ENCODE measurements around the gene UBE2E2.

The UBE2E2 gene

DNA sequence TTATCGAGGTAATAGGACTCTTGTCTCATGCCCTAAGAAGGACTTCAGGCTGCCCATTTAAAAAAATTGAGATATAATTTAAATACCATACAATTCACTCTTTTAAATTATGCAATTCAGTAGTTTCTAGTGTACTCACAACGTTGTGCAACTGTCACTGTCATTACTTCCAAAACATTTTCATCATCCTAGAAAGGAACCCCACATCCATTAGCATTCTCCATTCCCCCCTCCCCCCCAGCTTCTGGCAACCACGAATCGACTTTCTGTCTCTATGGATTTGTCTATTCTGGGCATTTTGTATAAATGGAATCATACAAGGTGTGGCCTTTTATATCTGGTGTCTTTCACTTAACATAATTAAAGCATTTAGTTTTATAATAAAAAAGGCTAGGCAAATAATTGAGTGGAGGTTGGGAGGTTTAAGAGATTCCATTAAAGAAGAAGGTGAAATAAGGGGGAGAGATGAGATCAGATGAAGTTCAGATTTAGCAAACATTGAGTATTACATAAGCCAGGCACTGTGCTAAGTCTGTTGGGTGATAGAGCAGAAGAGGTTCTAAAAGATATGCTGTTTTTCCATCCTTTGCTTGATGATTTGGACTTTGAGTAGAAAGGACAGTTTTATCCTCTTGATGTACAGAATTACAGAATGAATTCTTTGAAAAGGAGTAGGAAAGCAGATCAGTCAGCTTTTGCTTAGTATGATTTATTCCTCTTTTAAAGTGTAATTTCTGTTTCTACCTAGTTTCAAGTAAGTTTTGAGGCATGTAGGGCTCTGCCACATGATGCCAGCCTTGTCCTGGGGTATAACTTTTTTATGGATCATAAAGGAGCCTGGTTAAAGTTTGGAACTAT lies 36.3 kb downstream of the UBE2E2 start:
- DNase-seq (ENCODE audit: low read depth in 1 of 2, low spot score in 1 of 2), result no peak

DNA sequence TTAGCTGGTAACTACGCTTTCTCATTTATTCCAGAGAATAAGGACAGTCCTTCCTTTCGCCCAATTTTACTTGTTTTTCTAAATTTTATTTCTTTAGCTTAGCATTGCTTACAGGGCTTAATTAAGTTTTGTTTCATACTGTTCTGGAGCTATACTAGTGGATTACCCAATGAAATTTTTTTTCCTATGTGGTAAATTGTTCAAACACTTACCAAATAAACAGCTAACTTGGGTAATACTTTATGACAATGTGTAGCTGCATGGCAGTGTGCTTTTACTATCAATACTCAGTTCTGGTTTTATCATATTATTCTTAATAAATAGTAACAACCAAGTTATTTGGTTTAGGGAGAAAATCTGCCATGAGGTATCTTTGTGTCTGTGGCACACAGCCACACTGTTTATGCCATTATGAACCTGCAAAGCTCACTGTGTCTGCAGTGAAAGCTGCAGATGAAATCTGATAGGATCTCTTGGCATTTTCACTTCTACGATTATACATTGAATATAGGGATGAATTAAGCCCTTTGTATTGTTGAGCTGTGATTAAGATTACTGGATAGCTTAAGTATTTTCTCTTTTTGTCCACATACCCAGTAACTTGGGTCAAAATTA lies 37.2 kb downstream of the UBE2E2 start:
- no peak for DNase-seq (ENCODE audit: low read depth in 1 of 2, low spot score in 1 of 2)

DNA sequence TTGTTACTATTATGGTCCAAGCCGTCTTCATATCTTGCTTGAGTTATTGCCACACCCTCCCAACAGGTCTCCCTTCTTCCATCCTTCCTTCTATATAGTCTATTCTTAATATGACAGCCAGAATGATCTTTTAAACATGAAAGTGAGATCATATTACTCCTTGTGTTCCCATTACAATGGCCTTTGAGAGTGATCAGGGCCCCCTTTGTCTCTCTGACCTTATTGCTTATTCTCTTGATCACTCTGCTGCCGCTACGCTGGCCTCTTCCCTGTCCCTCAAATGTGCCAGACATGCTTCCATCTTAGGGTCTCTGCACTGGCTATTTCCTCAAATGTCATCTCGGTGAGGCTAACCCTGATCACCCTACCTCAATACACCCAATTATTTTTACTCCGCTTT lies 38.1 kb downstream of the UBE2E2 start:
- no peak for DNase-seq (ENCODE audit: low read depth in 1 of 2, low spot score in 1 of 2)

DNA sequence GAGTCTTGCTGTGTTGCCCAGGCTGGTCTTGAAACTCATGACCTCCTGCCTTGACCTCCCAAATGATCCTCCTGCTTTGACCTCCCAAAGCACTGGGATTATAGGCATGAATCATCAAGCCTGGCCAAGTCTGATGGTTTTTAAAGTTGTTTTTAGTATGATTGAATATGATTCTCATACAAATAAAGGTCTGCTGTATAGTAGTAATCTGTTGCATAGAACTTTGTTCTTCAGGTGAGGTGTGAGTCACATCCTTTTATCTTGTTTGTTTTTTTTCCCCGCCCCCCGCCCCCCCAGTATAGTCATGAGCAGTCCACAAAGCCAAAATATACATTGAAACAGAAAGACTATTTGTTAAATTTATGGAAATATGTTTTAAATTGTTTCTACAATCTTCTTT lies 39.0 kb downstream of the UBE2E2 start:
- no peak for DNase-seq (ENCODE audit: low read depth in 1 of 2, low spot score in 1 of 2)

DNA sequence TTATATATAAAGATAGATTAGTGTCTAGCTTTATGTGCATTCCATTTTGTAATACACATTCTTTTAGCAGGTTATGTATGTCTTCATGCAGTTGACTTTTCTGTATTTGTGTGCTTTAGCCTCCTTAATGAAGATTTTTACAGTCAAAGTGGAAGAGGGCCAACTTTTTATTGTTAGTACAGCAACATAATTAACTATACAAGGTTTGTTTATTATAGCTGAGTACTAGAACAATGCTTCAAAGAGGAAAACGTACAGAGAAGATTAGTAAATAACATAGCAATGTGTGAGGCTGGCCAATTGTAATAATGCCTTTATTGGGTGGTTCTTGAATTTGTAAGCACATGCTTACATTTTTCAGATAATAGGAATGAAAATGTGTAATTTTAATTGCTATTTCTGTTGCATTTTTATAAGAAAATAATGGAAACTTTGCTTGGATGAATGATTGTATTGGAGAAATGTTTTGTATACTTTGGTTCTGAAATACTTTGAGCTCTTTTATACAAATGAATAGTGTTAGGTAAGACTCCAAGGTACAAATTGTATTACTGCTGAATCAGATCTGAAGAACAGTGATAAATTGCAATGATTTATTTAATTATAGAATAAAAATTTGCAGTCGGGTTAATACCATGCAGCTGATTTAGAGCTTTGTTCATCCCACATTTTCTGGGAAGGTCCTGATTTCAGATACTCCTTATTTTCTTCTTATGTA lies 41.4 kb downstream of the UBE2E2 start:
- DNase-seq (ENCODE audit: low read depth in 1 of 2, low spot score in 1 of 2), result no peak

DNA sequence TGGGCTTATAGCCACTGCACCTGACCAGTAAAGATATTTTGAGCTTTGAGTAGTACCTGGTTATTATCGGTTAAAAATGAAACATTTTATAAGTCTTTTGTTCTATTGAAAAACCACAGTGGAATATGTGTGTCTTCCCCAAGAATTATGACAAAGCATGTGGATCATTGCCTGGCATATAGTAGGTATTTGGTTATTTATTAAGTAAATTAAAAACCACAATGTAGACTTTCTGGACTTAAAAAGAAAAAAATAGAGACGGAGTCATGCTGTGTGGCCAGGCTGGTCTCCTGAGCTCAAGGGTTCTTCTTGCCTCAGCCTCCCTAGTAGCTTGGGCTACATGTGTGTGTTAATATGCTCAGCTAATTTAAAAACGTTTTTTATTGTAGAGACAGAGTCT lies 43.5 kb downstream of the UBE2E2 start:
- DNase-seq (ENCODE audit: low read depth in 1 of 2, low spot score in 1 of 2), result no peak

DNA sequence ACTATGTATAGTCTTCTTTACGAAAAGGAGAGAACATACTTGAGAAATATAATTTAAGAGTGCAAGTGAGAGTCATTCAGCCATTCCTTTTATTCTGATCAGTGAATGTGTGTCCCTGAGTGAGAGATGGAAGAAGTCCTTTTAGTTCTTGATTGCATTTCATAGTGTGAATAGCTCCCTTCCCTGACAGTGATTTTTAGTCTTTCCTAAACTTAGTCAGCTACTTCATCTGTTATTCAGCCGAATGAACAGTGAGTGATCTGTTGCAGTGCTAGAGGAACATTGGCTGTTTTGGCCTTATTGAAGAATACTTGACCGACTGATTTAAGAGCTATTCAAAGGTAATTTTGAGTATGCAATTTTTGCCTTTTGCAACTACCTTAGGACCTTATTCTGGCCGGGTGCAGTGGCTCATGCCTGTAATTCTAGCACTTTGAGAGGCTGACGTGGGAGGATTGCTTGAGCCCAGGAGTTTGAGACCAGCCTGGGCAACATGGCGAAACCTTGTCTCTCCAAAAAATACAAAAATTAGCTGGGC lies 45.5 kb downstream of the UBE2E2 start:
- no peak for DNase-seq (ENCODE audit: low read depth in 1 of 2, low spot score in 1 of 2)

DNA sequence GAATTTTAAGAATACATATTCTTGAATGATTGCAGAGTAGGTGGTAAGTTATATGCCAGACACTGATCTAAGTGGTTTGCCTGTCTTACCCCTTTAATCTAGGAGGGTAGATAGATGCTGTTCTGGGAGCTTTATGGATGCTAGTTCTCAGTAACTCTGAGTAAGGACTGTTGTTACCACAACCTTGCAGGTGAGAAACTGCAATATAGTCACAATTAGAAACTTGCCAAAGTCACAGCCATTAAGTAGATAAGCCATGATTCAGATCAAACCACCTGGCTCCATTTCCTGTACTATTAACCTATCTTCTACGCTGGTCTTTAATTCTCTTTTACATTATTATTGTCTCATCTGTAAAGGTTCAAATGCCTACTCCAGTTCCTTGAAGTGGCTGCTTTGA lies 46.8 kb downstream of the UBE2E2 start:
- no peak for DNase-seq (ENCODE audit: low read depth in 1 of 2, low spot score in 1 of 2)

DNA sequence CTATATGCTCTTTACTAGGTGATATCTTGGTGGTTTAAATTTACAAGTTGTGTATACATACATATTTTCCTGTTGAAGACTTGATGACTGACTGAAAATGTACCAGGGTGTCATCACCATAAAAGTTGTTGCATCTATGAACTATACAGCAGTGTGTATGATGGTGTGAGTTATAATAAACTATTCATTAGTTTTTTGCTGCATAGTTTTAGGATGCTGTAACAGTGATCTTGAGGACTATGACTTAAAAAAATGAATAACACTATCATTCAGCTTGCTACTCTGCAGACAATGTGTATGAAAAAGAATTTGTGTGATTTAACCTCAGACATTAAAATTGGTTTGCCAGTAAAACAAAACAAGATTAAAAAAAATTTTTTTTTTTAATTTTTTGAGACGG lies 49.0 kb downstream of the UBE2E2 start:
- no peak for DNase-seq (ENCODE audit: low read depth in 1 of 2, low spot score in 1 of 2)

DNA sequence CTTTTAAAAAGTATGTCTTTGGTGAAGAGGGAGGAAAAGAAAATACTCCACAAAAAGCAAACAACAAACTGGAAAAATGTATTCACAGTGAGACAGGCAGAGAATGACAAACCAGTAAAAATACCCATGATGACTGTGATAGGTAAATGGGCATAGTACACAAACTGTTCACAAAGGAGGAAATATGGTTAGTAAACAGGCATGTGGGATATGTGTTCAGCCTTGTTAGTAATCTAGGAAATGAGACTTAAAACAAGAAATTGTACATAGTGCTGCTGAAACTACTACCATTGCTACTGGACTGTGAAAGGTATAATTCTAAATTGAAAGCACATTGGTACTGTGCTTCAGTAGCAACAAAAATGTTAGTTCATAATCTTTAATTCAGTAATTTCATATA lies 50.1 kb downstream of the UBE2E2 start:
- no peak for DNase-seq (ENCODE audit: low read depth in 1 of 2, low spot score in 1 of 2)

DNA sequence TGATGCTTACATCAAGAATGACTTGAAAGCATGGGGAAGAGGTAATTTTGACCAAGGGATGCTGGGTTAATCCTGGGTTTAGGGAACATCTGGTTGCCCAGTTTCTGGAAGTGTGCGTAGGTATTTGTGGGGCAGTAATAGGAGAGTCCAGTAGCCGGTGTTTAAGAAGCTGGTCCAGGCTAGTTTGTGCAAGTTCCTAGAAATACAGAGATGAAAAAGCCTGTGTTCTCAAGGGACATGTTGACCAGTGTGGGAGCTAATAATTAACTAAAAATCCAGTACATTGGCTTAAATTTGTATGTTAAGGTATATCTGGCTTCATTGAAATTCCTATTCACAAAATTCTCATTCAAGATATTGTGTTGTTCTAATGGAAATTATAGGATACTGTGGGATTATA lies 51.2 kb downstream of the UBE2E2 start:
- DNase-seq (ENCODE audit: low read depth in 1 of 2, low spot score in 1 of 2), result no peak

DNA sequence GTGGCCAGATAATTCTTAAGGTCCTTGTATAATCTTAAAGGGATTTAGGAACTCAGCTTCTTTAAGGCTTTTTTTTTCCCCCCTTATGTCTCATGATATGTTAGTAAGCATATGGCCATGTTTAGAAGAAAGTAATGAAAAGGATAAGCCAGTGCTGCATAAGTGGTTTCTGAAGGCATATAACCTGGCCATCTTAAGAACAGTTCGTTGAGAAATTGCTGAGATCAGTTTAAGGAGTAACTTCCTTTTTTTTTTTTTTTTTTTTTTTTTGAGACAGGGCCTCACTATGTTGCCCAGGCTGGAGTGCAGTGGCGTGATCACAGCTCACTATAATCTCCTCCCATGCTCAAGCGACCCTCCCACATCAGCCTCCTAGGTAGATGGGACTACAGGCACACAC lies 51.7 kb downstream of the UBE2E2 start:
- no peak for DNase-seq (ENCODE audit: low read depth in 1 of 2, low spot score in 1 of 2)

DNA sequence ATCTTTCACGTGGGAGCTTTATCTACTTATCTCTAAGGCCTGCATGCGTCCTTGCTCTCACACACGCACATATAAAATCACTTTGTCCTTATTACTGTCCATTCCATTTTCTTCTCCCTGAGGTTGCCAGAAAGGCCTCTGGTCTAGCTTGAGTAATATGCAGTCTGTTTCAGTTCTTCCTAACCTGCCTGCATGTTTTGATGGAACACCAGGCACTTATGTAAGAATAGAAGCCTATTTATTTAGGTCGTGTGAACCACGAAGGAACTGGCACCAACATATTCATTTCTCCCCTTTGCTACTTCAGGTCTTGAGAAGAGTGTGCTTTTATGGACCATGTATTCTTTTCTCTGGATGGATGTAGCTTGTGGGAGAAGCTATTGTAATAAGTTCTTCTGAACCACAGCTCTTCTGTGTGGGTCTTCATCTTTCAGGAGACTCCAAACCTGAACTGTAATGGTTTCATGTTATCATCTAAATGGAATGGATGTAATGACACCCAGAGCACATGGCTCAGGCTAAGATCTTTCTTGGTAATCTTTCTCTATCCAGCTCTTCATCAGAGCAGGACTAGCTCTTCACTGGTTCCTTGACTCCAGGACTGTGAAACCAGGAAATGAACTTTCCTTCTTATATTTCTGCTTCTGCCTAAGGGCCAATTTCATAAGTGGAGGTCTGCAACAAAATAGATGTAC lies 53.8 kb downstream of the UBE2E2 start:
- DNase-seq (ENCODE audit: low read depth in 1 of 2, low spot score in 1 of 2), result no peak

DNA sequence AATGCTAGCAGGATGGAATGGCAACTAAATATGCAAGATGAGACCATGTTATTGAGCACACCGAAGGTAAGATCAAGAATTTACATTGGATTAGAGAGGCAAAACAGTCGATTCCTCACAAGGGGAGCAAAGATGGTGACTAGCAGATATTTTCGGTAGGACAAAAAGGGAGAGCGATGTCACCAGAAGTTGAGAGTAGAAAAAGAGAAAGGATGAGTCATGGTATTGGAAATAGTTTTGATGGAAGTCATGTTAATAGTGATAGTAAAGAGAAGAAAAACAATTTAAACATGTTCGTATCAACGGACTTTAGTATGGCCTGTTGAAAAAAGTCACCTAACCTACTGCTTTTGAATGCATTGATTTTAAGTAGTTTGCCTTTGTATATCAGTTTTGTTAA lies 55.0 kb downstream of the UBE2E2 start:
- no peak for DNase-seq (ENCODE audit: low read depth in 1 of 2, low spot score in 1 of 2)

DNA sequence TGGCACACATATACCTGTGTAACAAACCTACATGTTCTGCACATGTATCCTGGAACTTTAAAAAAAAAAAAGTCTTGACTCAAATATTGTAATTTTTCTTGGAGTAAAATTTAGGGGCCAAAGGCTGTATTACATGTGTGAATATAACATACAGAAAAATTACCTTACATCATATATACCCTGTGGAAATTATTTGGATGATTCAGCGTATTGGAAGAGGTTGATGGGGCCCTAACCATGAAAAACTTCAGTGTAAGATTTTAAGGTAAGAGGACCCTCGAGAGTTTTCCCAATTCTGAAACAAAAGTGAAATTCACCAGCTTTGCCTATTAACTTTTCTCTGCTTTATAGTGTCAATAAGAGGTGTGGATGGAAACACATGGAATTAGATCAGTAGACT lies 56.4 kb downstream of the UBE2E2 start:
- no peak for DNase-seq (ENCODE audit: low read depth in 1 of 2, low spot score in 1 of 2)

DNA sequence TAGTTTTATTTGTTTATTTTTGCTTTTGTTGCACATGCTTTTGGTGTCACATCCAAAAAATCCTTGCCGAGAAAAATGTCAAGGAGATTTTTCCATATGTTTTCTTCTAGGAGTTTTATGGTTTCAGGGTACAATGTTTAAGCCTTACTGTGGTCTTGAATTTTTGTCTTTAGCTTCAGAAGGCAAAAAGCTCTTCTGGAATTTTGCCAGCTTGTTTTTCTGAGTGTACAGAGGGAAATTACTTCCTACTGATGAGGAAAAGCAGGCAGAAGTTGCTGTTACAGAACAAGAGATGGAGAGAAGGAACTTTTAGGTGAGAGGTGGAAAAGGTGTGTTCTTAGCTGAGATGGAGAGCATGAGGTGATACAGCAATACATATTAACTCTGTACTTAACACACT lies 59.6 kb downstream of the UBE2E2 start:
- DNase-seq (ENCODE audit: low read depth in 1 of 2, low spot score in 1 of 2), result no peak

DNA sequence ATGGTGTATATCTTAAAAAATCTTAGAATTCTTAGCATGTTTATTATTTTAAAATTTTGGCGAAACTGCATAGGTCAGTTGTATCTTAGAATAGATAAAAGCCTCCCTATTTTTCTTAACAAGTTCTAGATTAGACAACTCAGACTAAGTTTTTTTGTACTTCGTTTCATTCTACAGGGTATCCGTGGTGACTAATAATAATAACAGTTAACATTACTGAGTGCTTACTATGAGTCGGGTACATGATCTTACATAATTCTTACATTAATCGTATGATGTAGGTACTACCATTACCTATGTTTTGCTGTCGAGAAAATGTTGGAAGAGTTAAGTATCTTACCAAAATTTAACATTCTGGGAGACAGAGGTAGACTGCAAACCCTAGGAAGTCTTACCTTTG lies 60.7 kb downstream of the UBE2E2 start:
- DNase-seq (ENCODE audit: low read depth in 1 of 2, low spot score in 1 of 2), result no peak

DNA sequence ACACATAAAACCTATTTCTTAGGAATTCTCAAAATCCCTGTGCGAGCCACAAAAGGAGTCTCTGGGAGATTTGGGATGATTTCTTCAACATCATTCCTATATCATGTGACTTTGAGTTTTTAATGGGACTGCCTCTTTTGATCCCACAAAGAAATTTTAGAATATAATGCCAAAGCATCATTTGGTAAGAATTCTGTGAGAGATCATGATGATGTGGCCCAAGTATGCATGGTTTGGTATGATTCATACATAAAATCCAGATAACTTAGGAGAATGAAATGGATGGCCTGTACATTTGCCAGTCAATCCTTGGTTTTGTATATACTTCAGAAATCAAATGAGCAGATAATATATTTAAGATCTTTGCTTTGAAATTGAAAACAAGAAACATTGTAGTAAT lies 61.3 kb downstream of the UBE2E2 start:
- no peak for DNase-seq (ENCODE audit: low read depth in 1 of 2, low spot score in 1 of 2)

DNA sequence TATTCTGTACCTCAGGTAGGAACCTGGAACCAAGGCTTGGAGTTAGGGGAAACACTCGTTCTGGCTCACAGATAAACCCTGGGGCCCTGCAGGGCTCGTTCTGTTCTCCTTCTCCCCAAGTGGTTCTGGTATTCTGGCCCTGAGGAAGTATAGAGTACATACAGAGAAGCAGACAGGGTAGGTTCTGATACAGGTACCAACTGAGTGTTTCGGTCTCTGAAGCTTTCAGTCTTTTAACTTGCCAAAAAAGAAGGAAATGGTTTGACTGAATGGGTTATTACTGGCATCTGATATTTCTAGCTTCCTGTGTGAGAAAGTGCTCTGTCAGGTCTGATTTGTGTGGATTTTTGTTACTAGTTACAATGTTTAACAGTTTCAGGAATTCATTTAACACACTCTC lies 67.3 kb downstream of the UBE2E2 start:
- DNase-seq (ENCODE audit: low read depth in 1 of 2, low spot score in 1 of 2), result no peak

DNA sequence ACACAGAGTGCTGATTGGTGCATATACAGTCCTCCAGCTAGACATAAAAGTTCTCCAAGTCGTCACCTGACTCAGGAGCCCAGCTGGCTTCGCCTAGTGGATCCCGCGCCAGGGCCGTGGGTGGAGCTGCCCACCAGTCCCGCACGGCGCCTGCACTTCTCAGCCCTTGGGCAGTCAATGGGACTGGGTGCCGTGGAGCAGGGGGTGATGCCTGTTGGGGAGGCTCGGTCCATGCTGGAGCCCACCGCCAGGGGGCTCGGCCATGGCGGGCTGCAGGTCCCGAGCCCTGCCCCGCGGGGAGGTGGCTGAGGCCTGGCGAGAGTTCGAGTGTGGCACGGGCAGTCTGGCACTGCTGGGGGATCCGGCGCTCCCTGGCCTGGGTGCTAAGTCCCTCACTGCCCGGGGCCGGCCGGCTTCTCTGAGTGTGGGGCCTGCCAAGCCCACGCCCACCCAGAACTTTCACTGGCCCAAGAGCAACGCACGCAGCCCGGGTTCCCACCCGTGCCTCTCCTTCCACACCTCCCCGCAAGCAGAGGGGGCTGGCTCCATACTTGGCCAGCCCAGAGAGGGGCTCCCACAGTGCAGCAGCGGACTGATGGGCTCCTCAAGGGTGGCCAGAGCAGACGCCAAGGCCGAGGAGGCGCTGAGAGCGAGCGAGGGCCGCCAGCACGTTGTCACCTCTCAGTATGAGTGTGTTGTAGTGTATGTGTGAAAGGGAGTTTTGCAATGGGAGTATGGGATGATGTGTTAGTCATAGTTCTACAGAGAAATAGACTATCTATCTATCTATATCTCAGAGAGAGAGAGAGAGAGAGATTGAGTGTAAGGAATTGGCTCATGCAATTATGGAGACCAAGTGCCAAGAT lies 69.0 kb downstream of the UBE2E2 start:
- DNase-seq (ENCODE audit: low read depth in 1 of 2, low spot score in 1 of 2), result no peak

DNA sequence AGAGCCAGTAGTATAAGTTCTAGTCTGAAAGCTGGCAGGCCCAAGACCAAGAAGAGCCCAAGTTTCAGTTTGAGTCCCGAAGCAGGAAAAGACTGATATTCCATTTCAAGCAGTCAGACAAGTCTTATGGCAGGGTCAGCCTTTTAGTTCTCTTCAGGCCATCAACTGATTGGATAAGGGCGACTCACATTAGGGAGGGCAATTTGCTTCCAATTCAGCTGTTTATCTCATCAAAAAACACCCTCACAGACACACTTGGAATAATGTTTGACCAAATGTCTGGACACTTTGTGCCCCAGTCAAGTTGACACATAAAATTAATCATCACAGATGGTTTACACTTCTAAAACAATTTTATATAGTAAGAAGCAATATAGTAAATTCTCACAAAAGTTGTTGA lies 69.7 kb downstream of the UBE2E2 start:
- no peak for DNase-seq (ENCODE audit: low read depth in 1 of 2, low spot score in 1 of 2)
